HEK293 (cell line): ENCODE measurements around the gene BTD.

Experiments used
- CTCF ChIA-PET: fragments of 350-600 bp; formaldehyde crosslinking; extraction: SDS; loops from one replicate; lab custom pipeline; 2021; ENCODE audit warnings: antibody characterized with exemption; lab: Yijun Ruan, JAX
- POLR2A ChIA-PET: fragments of 300-600 bp; formaldehyde crosslinking; extraction: SDS; loops from one replicate; lab custom pipeline; 2020; ENCODE audit warnings: antibody characterized with exemption, inconsistent platforms; lab: Yijun Ruan, JAX
- H3K27ac ChIP-seq: fragments of 200-500 bp; sonication (Bioruptor generic); 2 replicates; pipeline ENCODE4 v1.5.1; 2014; ENCODE audit warnings: low read depth, low read length, control low read depth, inconsistent platforms; ENCODE audit errors: extremely low read depth
- H3K36me3 ChIP-seq, 2 experiments: fragments of 200-500 bp in 1 of 2; sonication (Bioruptor generic) in 1 of 2; 1 replicate in 1 of 2; 2 replicates in 1 of 2; pipeline ENCODE4 v1.5.1; 2014 to 2017; ENCODE audit warnings: inconsistent platforms in 2 of 2, low read length in 2 of 2; ENCODE audit not compliant: control insufficient read depth in 2 of 2, insufficient read depth in 1 of 2
- H3K4me1 ChIP-seq: fragments of 200-500 bp; sonication (Bioruptor generic); 2 replicates; pipeline ENCODE4 v1.5.1; 2014; ENCODE audit warnings: mild to moderate bottlenecking, low read length, inconsistent platforms; ENCODE audit not compliant: control insufficient read depth, insufficient read depth
- H3K4me3 ChIP-seq: 2 replicates; pipeline ENCODE4 v1.5.1; 2011; ENCODE audit warnings: low read depth, mild to moderate bottlenecking, control low read depth, low read length, moderate library complexity
- H3K9me3 ChIP-seq: fragments of 200-500 bp; sonication (Bioruptor generic); 2 replicates; pipeline ENCODE4 v1.5.1; 2014; ENCODE audit warnings: low read depth, low read length, inconsistent platforms; ENCODE audit not compliant: control insufficient read depth, insufficient read depth
- PATZ1 ChIP-seq: fragments of 450-650 bp; formaldehyde crosslinking; IDR thresholded peaks from 2 replicates; pipeline ENCODE4 v1.5.1; 2016; ENCODE audit warnings: missing biosample characterization, missing genetic modification characterization
- PBX3 ChIP-seq: sonication (generic); formaldehyde crosslinking; IDR thresholded peaks from 2 replicates; pipeline ENCODE4 v1.8.1; 2022; ENCODE audit warnings: mild to moderate bottlenecking, moderate library complexity, missing genetic modification reagents
- SCRT1 ChIP-seq: fragments of 450-650 bp; formaldehyde crosslinking; IDR thresholded peaks from 2 replicates; pipeline ENCODE4 v1.5.1; 2016; ENCODE audit warnings: missing biosample characterization, missing genetic modification characterization, borderline replicate concordance
- ZBTB7A ChIP-seq: fragments of 450-650 bp; formaldehyde crosslinking; IDR thresholded peaks from 2 replicates; pipeline ENCODE4 v1.5.1; 2016; ENCODE audit warnings: low read depth, missing biosample characterization, missing genetic modification characterization
- ZNF175 ChIP-seq: fragments of 450-650 bp; formaldehyde crosslinking; IDR thresholded peaks from 2 replicates; pipeline ENCODE4 v1.5.1; 2016; ENCODE audit warnings: missing biosample characterization, missing genetic modification characterization
- ZNF214 ChIP-seq: fragments of 450-650 bp; formaldehyde crosslinking; IDR thresholded peaks from 2 replicates; pipeline ENCODE4 v1.5.1; 2017; ENCODE audit warnings: missing biosample characterization, mild to moderate bottlenecking, missing genetic modification characterization, borderline replicate concordance
- ZNF274 ChIP-seq, 2 experiments: fragments of 200-500 bp in 1 of 2; fragments of 450-650 bp in 1 of 2; sonication (Bioruptor generic) in 1 of 2; formaldehyde crosslinking in 1 of 2; IDR thresholded peaks; 2 replicates each; pipeline versions ENCODE4 v1.5.1 to v1.6.1; 2014 to 2016; ENCODE audit warnings: borderline replicate concordance in 1 of 2, inconsistent platforms in 1 of 2, low read length in 1 of 2, missing biosample characterization in 1 of 2, missing genetic modification characterization in 1 of 2
- ZNF324 ChIP-seq: fragments of 450-650 bp; formaldehyde crosslinking; IDR thresholded peaks from 2 replicates; pipeline ENCODE4 v1.5.1; 2016; ENCODE audit warnings: missing biosample characterization, missing genetic modification characterization
- ZNF335 ChIP-seq: fragments of 450-650 bp; formaldehyde crosslinking; conservative IDR thresholded peaks from 2 replicates; pipeline ENCODE4 v1.5.1; 2016; ENCODE audit warnings: missing biosample characterization, missing genetic modification characterization
- ZNF394 ChIP-seq: fragments of 450-650 bp; formaldehyde crosslinking; IDR thresholded peaks from 2 replicates; pipeline ENCODE4 v1.5.1; 2016; ENCODE audit warnings: missing biosample characterization, missing genetic modification characterization, mild to moderate bottlenecking, moderate library complexity, borderline replicate concordance
- ZNF510 ChIP-seq: fragments of 450-650 bp; formaldehyde crosslinking; IDR thresholded peaks from 2 replicates; pipeline ENCODE4 v1.5.1; 2018; ENCODE audit warnings: mild to moderate bottlenecking, missing genetic modification characterization, missing biosample characterization; ENCODE audit not compliant: insufficient replicate concordance
- ZNF561 ChIP-seq: fragments of 450-650 bp; IDR thresholded peaks from 2 replicates; pipeline ENCODE4 v1.5.1; 2018; ENCODE audit warnings: missing biosample characterization, missing genetic modification characterization, borderline replicate concordance
- ZNF654 ChIP-seq: fragments of 450-650 bp; formaldehyde crosslinking; IDR thresholded peaks from 2 replicates; pipeline ENCODE4 v1.5.1; 2016; ENCODE audit warnings: low read depth, missing biosample characterization, missing genetic modification characterization
- ZNF791 ChIP-seq: fragments of 450-650 bp; formaldehyde crosslinking; IDR thresholded peaks from 2 replicates; pipeline ENCODE4 v1.5.1; 2016; ENCODE audit warnings: missing biosample characterization, missing genetic modification characterization
- ZXDB ChIP-seq: fragments of 450-650 bp; formaldehyde crosslinking; IDR thresholded peaks from 2 replicates; pipeline ENCODE4 v1.5.1; 2016; ENCODE audit warnings: missing biosample characterization, missing genetic modification characterization
- TF ChIP-seq, protein P1 (sequence below): fragments of 450-650 bp; formaldehyde crosslinking; conservative IDR thresholded peaks from 2 replicates; pipeline ENCODE4 v1.5.1; 2016; ENCODE audit warnings: low read depth, missing biosample characterization, missing genetic modification characterization
- TF ChIP-seq, protein P2 (sequence below): fragments of 450-650 bp; formaldehyde crosslinking; IDR thresholded peaks from 2 replicates; pipeline ENCODE4 v1.5.1; 2016; ENCODE audit warnings: missing biosample characterization, missing genetic modification characterization

BTD gene

GRCh38 chr3:15682561-15683185 lies 81.1 kb downstream of the BTD start:
- 0 out of 2 replicates have a peak, but pooled peaks cover 2% of the 10 kb centered on the region for H3K4me1 ChIP-seq
- no peak for TF ChIP-seq ZNF274 (IDR thresholded peaks at IDR 0.05; ENCODE audit: low read length)
- TF ChIP-seq ZNF274 (tag by site-specific recombination; IDR thresholded peaks at IDR 0.05; ENCODE audit: borderline replicate concordance), result no peak
- TF ChIP-seq ZNF394 (tag by site-specific recombination), result no peak
- no peak for TF ChIP-seq PATZ1 (tag by site-specific recombination)
- no peak for TF ChIP-seq ZBTB7A (tag by site-specific recombination)
- TF ChIP-seq SCRT1, result no peak
- no peak for TF ChIP-seq ZNF214 (tag by site-specific recombination)
- TF ChIP-seq ZNF510 (tag by site-specific recombination), result no peak
- no peak for TF ChIP-seq ZNF654 (tag by site-specific recombination)
- TF ChIP-seq, protein P1, sequence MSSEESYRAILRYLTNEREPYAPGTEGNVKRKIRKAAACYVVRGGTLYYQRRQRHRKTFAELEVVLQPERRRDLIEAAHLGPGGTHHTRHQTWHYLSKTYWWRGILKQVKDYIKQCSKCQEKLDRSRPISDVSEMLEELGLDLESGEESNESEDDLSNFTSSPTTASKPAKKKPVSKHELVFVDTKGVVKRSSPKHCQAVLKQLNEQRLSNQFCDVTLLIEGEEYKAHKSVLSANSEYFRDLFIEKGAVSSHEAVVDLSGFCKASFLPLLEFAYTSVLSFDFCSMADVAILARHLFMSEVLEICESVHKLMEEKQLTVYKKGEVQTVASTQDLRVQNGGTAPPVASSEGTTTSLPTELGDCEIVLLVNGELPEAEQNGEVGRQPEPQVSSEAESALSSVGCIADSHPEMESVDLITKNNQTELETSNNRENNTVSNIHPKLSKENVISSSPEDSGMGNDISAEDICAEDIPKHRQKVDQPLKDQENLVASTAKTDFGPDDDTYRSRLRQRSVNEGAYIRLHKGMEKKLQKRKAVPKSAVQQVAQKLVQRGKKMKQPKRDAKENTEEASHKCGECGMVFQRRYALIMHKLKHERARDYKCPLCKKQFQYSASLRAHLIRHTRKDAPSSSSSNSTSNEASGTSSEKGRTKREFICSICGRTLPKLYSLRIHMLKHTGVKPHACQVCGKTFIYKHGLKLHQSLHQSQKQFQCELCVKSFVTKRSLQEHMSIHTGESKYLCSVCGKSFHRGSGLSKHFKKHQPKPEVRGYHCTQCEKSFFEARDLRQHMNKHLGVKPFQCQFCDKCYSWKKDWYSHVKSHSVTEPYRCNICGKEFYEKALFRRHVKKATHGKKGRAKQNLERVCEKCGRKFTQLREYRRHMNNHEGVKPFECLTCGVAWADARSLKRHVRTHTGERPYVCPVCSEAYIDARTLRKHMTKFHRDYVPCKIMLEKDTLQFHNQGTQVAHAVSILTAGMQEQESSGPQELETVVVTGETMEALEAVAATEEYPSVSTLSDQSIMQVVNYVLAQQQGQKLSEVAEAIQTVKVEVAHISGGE, result no peak
- no peak for TF ChIP-seq ZNF335 (tag by site-specific recombination)
- no peak for TF ChIP-seq ZXDB (tag by site-specific recombination)
- TF ChIP-seq, protein P2, sequence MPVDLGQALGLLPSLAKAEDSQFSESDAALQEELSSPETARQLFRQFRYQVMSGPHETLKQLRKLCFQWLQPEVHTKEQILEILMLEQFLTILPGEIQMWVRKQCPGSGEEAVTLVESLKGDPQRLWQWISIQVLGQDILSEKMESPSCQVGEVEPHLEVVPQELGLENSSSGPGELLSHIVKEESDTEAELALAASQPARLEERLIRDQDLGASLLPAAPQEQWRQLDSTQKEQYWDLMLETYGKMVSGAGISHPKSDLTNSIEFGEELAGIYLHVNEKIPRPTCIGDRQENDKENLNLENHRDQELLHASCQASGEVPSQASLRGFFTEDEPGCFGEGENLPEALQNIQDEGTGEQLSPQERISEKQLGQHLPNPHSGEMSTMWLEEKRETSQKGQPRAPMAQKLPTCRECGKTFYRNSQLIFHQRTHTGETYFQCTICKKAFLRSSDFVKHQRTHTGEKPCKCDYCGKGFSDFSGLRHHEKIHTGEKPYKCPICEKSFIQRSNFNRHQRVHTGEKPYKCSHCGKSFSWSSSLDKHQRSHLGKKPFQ (tag by site-specific recombination), result no peak
- no peak for TF ChIP-seq ZNF561 (tag by site-specific recombination)
- TF ChIP-seq ZNF791 (tag by site-specific recombination), result no peak
- no peak for TF ChIP-seq ZNF175 (tag by site-specific recombination)
- no peak for TF ChIP-seq PBX3 (CRISPR knock-in tag)
- TF ChIP-seq ZNF324 (tag by site-specific recombination), result no peak
- CTCF ChIA-PET, result no interaction called here
- H3K27ac ChIP-seq, result no peak overlapping the region
- H3K9me3 ChIP-seq, result no peaks in the 10 kb centered on the region
- no peak overlapping the region for H3K4me3 ChIP-seq
- POLR2A ChIA-PET, result no interaction called here
- peaks cover 10 to 33% of the 10 kb centered on the region in 2 experiments for H3K36me3 ChIP-seq
